WTC11 (cell line): Measurements from ENCODE around the gene HECW1. TPM values are rescaled to one million over a fixed set of nuclear protein-coding genes. Genes with fewer than 3 reads are reported as not detected.
A peak's percentile ranks its signal among the peaks of the same experiment; 100 is the strongest.

Experiments used
- ATAC-seq: fragments of 200-7000 bp; cut with Tn5 transposase; 2 replicates; pipeline ENCODE4 v1.10.0; 2021; ENCODE audit warnings: mild to moderate bottlenecking, moderate library complexity
- CTCF ChIA-PET: fragments of 300-600 bp; sonication (Branson Sonifier 250); formaldehyde crosslinking; loops from one replicate; lab custom pipeline; 2021; ENCODE audit warnings: antibody characterized with exemption; lab: Charles Lee
- POLR2A ChIA-PET: fragments of 350-600 bp; sonication (Branson Sonifier 250); formaldehyde crosslinking; loops from one replicate; lab custom pipeline; 2021; ENCODE audit warnings: antibody characterized with exemption; lab: Charles Lee
- DNase-seq: peaks from one replicate; pipeline ENCODE4 v3.0.0; 2021; ENCODE audit warnings: low spot score
- H3K27ac Mint-ChIP-seq: 2 replicates; pipeline ENCODE4 v1.8.0; 2021; ENCODE audit warnings: mixed read lengths
- H3K27me3 Mint-ChIP-seq: 2 replicates; pipeline ENCODE4 v1.8.0; 2021; ENCODE audit warnings: low read depth, mild to moderate bottlenecking, moderate library complexity, mixed read lengths
- H3K36me3 Mint-ChIP-seq: 2 replicates; pipeline ENCODE4 v1.8.0; 2021; ENCODE audit warnings: mixed read lengths
- H3K4me1 Mint-ChIP-seq: 2 replicates; pipeline ENCODE4 v1.8.0; 2022; ENCODE audit warnings: mixed read lengths
- H3K4me3 Mint-ChIP-seq: 2 replicates; pipeline ENCODE4 v1.8.0; 2021; ENCODE audit warnings: mild to moderate bottlenecking, moderate library complexity, mixed read lengths
- H3K9me3 Mint-ChIP-seq: 2 replicates; pipeline ENCODE4 v1.8.0; 2021; ENCODE audit warnings: mixed read lengths
- AR ChIP-seq: fragments of 250-450 bp; sonication (Bioruptor Pico); IDR thresholded peaks from 2 replicates; pipeline ENCODE4 v1.9.0; 2021; ENCODE audit warnings: mild to moderate bottlenecking
- ESRRA ChIP-seq: sonication (generic); formaldehyde crosslinking; IDR thresholded peaks from 2 replicates; pipeline ENCODE4 v1.8.1; 2022; ENCODE audit warnings: mild to moderate bottlenecking, missing genetic modification reagents, borderline replicate concordance
- ETV6 ChIP-seq: sonication (generic); formaldehyde crosslinking; IDR thresholded peaks from 2 replicates; pipeline ENCODE4 v1.8.1; 2022; ENCODE audit warnings: mild to moderate bottlenecking, missing genetic modification reagents
- GRHL2 ChIP-seq: fragments of 250-450 bp; sonication (Bioruptor Pico); IDR thresholded peaks from 2 replicates; pipeline ENCODE4 v1.8.0; 2022; ENCODE audit warnings: mild to moderate bottlenecking, moderate library complexity; ENCODE audit not compliant: insufficient replicate concordance, severe bottlenecking
- HMGA2 ChIP-seq: fragments of 250-450 bp; sonication (Bioruptor Pico); IDR thresholded peaks from 2 replicates; pipeline ENCODE4 v1.4.0; 2021; ENCODE audit warnings: mild to moderate bottlenecking, moderate library complexity
- HMGXB4 ChIP-seq: sonication (generic); formaldehyde crosslinking; IDR thresholded peaks from 2 replicates; pipeline ENCODE4 v1.8.1; 2023; ENCODE audit warnings: mild to moderate bottlenecking, moderate library complexity, missing genetic modification reagents
- IRF2 ChIP-seq: sonication (generic); formaldehyde crosslinking; IDR thresholded peaks from 2 replicates; pipeline ENCODE4 v1.8.0; 2022; ENCODE audit warnings: low read depth, missing genetic modification reagents, borderline replicate concordance
- JAZF1 ChIP-seq: fragments of 250-450 bp; sonication (Bioruptor Pico); IDR thresholded peaks from 2 replicates; pipeline ENCODE4 v1.9.0; 2021; ENCODE audit warnings: moderate library complexity, mild to moderate bottlenecking, inconsistent platforms
- JUN ChIP-seq: sonication (generic); formaldehyde crosslinking; IDR thresholded peaks from 2 replicates; pipeline ENCODE4 v1.8.0; 2023; ENCODE audit warnings: mild to moderate bottlenecking, missing genetic modification reagents
- NFATC4 ChIP-seq: fragments of 250-450 bp; sonication (Bioruptor Pico); IDR thresholded peaks from 2 replicates; pipeline ENCODE4 v1.9.0; 2021; ENCODE audit warnings: mild to moderate bottlenecking
- NFYB ChIP-seq: sonication (generic); formaldehyde crosslinking; conservative IDR thresholded peaks from 2 replicates; pipeline ENCODE4 v1.8.0; 2022; ENCODE audit warnings: low read depth, missing genetic modification reagents
- NR2C2 ChIP-seq: sonication (generic); formaldehyde crosslinking; IDR thresholded peaks from 2 replicates; pipeline ENCODE4 v1.8.0; 2022; ENCODE audit warnings: mild to moderate bottlenecking, missing genetic modification reagents
- PREB ChIP-seq: sonication (generic); formaldehyde crosslinking; IDR thresholded peaks from 2 replicates; pipeline ENCODE4 v1.8.1; 2022; ENCODE audit warnings: mild to moderate bottlenecking, missing genetic modification reagents, moderate library complexity, borderline replicate concordance
- SP1 ChIP-seq: sonication (generic); formaldehyde crosslinking; conservative IDR thresholded peaks from 2 replicates; pipeline ENCODE4 v1.8.1; 2022; ENCODE audit warnings: missing genetic modification reagents
- ZNF317 ChIP-seq: sonication (generic); formaldehyde crosslinking; IDR thresholded peaks from 2 replicates; pipeline ENCODE4 v1.8.1; 2023; ENCODE audit warnings: low read depth, mild to moderate bottlenecking, moderate library complexity, missing genetic modification reagents, borderline replicate concordance
- ZNF423 ChIP-seq: fragments of 250-450 bp; sonication (Bioruptor Pico); IDR thresholded peaks from 2 replicates; pipeline ENCODE4 v2.1.2; 2022; ENCODE audit warnings: mild to moderate bottlenecking, moderate library complexity
- total RNA-seq: library from RNA; stranded (reverse); gene quantifications from 3 replicates; pipeline ENCODE4 v1.2.3, GENCODE V29; 2021
- TF ChIP-seq, protein P1 (sequence below): sonication (generic); formaldehyde crosslinking; IDR thresholded peaks from 2 replicates; pipeline ENCODE4 v1.8.1; 2022; ENCODE audit warnings: missing genetic modification reagents, borderline replicate concordance
- TF ChIP-seq, protein P2 (sequence below): sonication (generic); formaldehyde crosslinking; IDR thresholded peaks from 2 replicates; pipeline ENCODE4 v1.8.1; 2023; ENCODE audit warnings: mild to moderate bottlenecking, missing genetic modification reagents
- TF ChIP-seq, protein P3 (sequence below): sonication (generic); formaldehyde crosslinking; IDR thresholded peaks from 2 replicates; pipeline ENCODE4 v1.8.1; 2022; ENCODE audit warnings: mild to moderate bottlenecking, moderate library complexity, missing genetic modification reagents
- TF ChIP-seq, protein P4 (sequence below): fragments of 250-450 bp; sonication (Bioruptor Pico); conservative IDR thresholded peaks from 2 replicates; pipeline ENCODE4 v1.9.0; 2021; ENCODE audit warnings: mild to moderate bottlenecking

The HECW1 gene
- total RNA-seq, 1 experiment from 2014 or later = 6.1 TPM

GRCh38 chr7:43300121-43300520 is 187.7 kb downstream of the HECW1 start:
- DNase-seq (no peak), ATAC-seq (no peak)
- no peaks in the 10 kb centered on the region for H3K36me3 Mint-ChIP-seq
- TF ChIP-seq HMGA2 (no peak), ZNF317 (CRISPR knock-in tag) (no peak), ESRRA (CRISPR knock-in tag) (no peak), ZNF423 (CRISPR knock-in tag) (no peak)
- TF ChIP-seq, protein P1, sequence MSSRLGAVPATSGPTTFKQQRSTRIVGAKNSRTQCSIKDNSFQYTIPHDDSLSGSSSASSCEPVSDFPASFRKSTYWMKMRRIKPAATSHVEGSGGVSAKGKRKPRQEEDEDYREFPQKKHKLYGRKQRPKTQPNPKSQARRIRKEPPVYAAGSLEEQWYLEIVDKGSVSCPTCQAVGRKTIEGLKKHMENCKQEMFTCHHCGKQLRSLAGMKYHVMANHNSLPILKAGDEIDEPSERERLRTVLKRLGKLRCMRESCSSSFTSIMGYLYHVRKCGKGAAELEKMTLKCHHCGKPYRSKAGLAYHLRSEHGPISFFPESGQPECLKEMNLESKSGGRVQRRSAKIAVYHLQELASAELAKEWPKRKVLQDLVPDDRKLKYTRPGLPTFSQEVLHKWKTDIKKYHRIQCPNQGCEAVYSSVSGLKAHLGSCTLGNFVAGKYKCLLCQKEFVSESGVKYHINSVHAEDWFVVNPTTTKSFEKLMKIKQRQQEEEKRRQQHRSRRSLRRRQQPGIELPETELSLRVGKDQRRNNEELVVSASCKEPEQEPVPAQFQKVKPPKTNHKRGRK = no peak
- TF ChIP-seq, protein P2, sequence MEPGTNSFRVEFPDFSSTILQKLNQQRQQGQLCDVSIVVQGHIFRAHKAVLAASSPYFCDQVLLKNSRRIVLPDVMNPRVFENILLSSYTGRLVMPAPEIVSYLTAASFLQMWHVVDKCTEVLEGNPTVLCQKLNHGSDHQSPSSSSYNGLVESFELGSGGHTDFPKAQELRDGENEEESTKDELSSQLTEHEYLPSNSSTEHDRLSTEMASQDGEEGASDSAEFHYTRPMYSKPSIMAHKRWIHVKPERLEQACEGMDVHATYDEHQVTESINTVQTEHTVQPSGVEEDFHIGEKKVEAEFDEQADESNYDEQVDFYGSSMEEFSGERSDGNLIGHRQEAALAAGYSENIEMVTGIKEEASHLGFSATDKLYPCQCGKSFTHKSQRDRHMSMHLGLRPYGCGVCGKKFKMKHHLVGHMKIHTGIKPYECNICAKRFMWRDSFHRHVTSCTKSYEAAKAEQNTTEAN (CRISPR knock-in tag) = no peak
- no peak overlapping the region for H3K27ac Mint-ChIP-seq
- H3K9me3 Mint-ChIP-seq = no peaks in the 10 kb centered on the region
- H3K27me3 Mint-ChIP-seq = no peaks in the 10 kb centered on the region
- ChIA-PET CTCF (interaction anchor here (1.3 kb wide), 1 partner anchor 318 kb away, joined by 3 read pairs; no protein-coding TSS in a partner anchor), POLR2A (no interaction called here)
- peaks cover 49% of the 10 kb centered on the region for H3K4me1 Mint-ChIP-seq
- H3K4me3 Mint-ChIP-seq = no peak overlapping the region

- Mint-ChIP-seq H3K27ac (no peak overlapping the region), H3K4me1 (peaks cover 33% of the 10 kb centered on the region), H3K4me3 (no peak overlapping the region), H3K9me3 (no peaks in the 10 kb centered on the region), H3K27me3 (no peaks in the 10 kb centered on the region), H3K36me3 (no peaks in the 10 kb centered on the region)
- DNase-seq (no peak), ATAC-seq (peak; percentile 41)
- POLR2A ChIA-PET = no interaction called here
- CTCF ChIA-PET = interaction anchor here (0.9 to 1.7 kb wide), 3 partner anchors 41 to 231 kb away, joined by 3 to 6 read pairs (median 4); no protein-coding TSS in a partner anchor
- TF ChIP-seq ETV6 (CRISPR knock-in tag) = no peak
- no peak for TF ChIP-seq JAZF1 (CRISPR knock-in tag)
- TF ChIP-seq, protein P3, sequence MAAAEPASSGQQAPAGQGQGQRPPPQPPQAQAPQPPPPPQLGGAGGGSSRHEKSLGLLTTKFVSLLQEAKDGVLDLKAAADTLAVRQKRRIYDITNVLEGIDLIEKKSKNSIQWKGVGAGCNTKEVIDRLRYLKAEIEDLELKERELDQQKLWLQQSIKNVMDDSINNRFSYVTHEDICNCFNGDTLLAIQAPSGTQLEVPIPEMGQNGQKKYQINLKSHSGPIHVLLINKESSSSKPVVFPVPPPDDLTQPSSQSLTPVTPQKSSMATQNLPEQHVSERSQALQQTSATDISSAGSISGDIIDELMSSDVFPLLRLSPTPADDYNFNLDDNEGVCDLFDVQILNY (CRISPR knock-in tag) = no peak
- TF ChIP-seq SP1 = no peak
- no peak for TF ChIP-seq PREB (CRISPR knock-in tag)
- no peak for TF ChIP-seq JUN (CRISPR knock-in tag)
- TF ChIP-seq NFATC4 (CRISPR knock-in tag) = no peak
- TF ChIP-seq GRHL2 (CRISPR knock-in tag) = no peak
- TF ChIP-seq IRF2 (CRISPR knock-in tag) = no peak
- TF ChIP-seq NR2C2 = no peak
- no peak for TF ChIP-seq AR
- TF ChIP-seq HMGXB4 (CRISPR knock-in tag) = no peak
- no peak for TF ChIP-seq NFYB (CRISPR knock-in tag)
- TF ChIP-seq, protein P4, sequence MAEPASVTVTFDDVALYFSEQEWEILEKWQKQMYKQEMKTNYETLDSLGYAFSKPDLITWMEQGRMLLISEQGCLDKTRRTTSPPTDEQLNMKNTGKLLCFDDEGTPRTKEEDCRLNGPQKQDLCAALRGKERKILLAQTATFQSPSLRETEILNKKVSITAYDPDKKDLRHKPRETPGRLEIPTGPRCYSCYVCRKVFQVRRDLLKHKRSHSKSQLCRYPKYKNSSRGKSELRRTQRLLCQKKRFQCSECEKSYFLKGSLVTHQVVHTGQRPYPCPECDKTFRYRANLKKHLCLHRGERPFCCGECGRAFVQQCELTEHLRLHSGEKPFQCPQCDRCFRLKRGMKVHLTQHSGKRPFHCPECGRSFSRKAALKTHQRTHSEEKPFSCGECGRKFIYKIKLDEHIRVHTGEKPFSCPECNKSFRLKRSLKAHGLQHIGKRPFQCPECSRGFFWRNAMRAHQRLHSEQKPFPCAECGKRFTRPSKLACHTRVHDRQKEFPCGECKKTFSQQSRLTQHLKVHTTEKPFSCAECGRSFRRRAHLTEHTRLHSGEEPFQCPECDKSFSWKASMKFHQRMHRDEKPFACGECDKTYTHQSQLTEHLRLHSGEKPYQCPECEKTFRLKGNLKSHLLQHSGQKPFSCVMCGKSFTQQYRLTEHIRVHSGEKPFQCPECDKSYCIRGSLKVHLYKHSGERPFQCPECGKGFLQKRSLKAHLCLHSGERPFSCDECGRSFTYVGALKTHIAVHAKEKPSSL = no peak
- no peak for TF ChIP-seq ZNF317 (CRISPR knock-in tag)
- TF ChIP-seq, protein P1 = no peak
These were observed 189.8 kb downstream of the HECW1 start for GRCh38 chr7:43302211-43302711.
